T1000 (cell line): ENCODE data around the gene UBE2F.
"Not testable (repeated sequence)": the region's sequence is repeated elsewhere in the genome, so short reads cannot be mapped to it uniquely, and the experiment has no call there.

Experiments used
- DNase-seq: peaks from one replicate; lab custom pipeline; 2025; ENCODE audit warnings: mixed read lengths; lab: John Stamatoyannopoulos, UW

The UBE2F gene

GRCh38 chr2:238019962-238020361, 53.1 kb downstream of the UBE2F start:
- DNase-seq, result no peak

- DNase-seq, result no peak
Observed at GRCh38 chr2:238020816-238021215, 54.0 kb downstream of the UBE2F start.

GRCh38 chr2:238021327-238021726, 54.5 kb downstream of the UBE2F start:
- no peak for DNase-seq

GRCh38 chr2:238022594-238023157, 55.9 kb downstream of the UBE2F start:
- DNase-seq, result no peak

- DNase-seq, result no peak
Observed at GRCh38 chr2:238023608-238024007, 56.8 kb downstream of the UBE2F start.

- no peak for DNase-seq
Observed at GRCh38 chr2:238024986-238025385, 58.2 kb downstream of the UBE2F start.

GRCh38 chr2:238025741-238026360, 59.0 kb downstream of the UBE2F start:
- DNase-seq, result no peak

GRCh38 chr2:238027058-238027457, 60.2 kb downstream of the UBE2F start:
- DNase-seq, result no peak

- no peak for DNase-seq
Observed at GRCh38 chr2:238027591-238028415, 61.0 kb downstream of the UBE2F start.

- DNase-seq, result no peak
Observed at GRCh38 chr2:238029853-238030252, 63.0 kb downstream of the UBE2F start.

- no peak for DNase-seq
Observed at GRCh38 chr2:238030422-238031155, 63.8 kb downstream of the UBE2F start.

GRCh38 chr2:238031751-238032150, 64.9 kb downstream of the UBE2F start:
- no peak for DNase-seq

- DNase-seq, result no peak
Observed at GRCh38 chr2:238032755-238033337, 66.0 kb downstream of the UBE2F start.

GRCh38 chr2:238033991-238034390, 67.2 kb downstream of the UBE2F start:
- DNase-seq, result not testable (repeated sequence)

GRCh38 chr2:238038203-238038602, 71.4 kb downstream of the UBE2F start:
- DNase-seq, result no peak

GRCh38 chr2:238039151-238039550, 72.3 kb downstream of the UBE2F start:
- no peak for DNase-seq

GRCh38 chr2:238039985-238040384, 73.2 kb downstream of the UBE2F start:
- DNase-seq, result no peak

GRCh38 chr2:238040918-238041317, 74.1 kb downstream of the UBE2F start:
- no peak for DNase-seq

- no peak for DNase-seq
Observed at GRCh38 chr2:238042090-238042489, 75.3 kb downstream of the UBE2F start.

- DNase-seq, result no peak
Observed at GRCh38 chr2:238042849-238043584, 76.2 kb downstream of the UBE2F start.

- no peak for DNase-seq
Observed at GRCh38 chr2:238043851-238044250, 77.0 kb downstream of the UBE2F start.
